GM21515 (cell line): ENCODE data around the gene IKZF1.

Source experiments
- ATAC-seq: cut with Tn5 transposase; IDR thresholded peaks from one replicate; pipeline ENCODE4 v1.9.1; 2021; ENCODE audit not compliant: unreplicated experiment

Gene IKZF1

DNA sequence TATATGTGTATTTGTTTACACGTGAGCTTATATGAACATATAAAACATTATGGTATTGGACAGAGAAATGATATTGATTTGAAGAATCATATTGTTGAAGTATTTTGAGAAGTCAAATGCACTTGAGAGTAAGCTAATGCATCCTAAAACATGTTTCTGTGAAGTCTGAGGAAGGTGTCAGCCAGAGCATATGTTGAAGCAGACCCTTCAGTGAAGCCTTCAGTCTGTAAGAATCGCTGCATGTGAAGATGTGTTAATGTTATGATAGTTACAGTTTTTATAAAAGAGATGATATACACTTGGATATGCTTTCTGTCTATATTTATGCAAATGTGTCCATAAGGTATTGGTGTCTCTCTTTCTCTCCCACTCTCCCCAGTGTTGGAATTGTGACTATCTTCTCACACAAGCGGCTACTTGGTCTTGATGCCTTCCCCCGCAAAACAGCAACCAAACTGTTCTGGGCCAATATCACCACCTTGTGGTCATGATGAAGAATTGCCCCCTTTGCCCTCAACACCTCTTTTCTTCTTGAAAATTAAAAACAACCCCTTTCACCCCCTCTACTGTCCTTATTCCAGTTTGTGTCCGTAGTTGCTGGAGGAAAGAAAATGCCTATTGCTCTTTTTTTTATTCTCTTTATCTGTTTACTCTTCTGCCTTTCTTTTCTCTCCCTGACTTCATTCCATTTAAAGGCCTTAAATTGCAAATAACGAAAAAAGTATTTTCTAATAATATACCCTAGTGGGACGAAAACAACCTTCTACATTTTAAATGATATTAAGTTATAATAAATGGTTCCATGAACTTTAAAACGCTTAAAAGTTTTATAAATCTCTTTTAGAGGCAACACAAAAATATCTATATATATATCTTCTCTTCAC lies 64.9 kb downstream of the IKZF1 start:
- no peak for ATAC-seq

- no peak for ATAC-seq
Measured at GRCh38 chr7:50370884-50371283, 66.4 kb downstream of the IKZF1 start.

DNA sequence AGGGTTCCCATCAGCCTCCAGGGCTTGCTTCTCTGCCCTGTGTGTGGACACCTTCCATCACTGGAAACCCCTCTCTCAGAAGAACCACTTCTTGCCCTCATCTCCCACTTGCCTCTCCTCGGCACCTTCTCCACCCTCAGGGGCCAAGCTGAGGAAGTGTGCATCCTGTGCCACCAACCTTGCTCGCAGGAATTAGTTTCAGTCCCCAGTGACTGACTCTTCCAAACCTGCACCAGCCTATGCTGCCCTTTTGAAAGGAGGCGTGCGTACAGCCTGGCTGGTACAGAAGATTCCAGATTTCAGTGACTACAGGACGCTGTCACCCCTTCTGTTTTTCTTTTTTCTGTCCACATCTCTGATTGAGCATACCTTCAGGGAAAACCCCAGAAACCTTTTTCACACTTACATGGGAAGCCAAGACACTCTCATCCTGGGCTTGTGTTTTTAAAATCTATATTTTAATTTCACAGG lies 67.1 kb downstream of the IKZF1 start:
- no peak for ATAC-seq

DNA sequence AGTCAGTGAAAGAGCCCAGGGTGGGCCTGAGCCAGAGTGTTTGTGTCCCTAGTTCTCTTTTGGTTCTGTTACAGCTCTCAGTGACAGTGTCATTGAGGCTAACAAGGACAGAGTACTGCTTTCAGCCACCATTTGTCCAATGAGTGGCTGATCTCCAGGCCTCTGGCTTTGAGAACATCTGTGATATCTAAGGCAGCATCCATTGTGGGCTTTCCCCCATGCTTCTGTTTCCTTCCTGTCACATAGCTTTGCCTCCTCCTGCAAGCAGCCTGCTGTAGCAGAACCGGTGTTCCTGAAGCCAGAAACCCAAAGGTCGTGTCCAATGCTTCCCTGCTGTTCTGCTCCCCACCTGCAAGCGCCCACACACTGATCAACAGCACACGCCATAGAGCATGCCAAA lies 68.4 kb downstream of the IKZF1 start:
- no peak for ATAC-seq

GRCh38 chr7:50376056-50376820 lies 71.7 kb downstream of the IKZF1 start:
- ATAC-seq, result no peak

GRCh38 chr7:50377356-50377755 lies 72.8 kb downstream of the IKZF1 start:
- no peak for ATAC-seq

GRCh38 chr7:50379082-50379481 lies 74.6 kb downstream of the IKZF1 start:
- no peak for ATAC-seq

DNA sequence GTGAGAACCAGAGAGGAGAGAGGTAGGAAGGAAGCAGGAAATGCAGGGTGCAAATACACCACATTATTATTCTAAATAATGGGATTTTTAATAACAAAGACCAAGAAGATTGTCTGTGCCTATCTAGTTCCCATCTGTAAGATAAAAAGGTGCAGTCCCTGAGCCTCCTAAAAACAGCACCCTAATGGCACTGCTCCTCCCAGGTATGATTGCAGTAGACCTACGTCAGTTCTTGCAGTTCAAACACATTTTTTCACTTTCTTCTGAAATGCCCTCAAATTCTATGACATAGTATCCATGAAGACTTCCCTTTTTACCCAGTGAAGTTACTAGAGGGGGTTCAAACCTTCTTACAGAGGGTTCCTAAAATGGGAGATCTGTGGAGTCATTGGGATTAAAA lies 75.0 kb downstream of the IKZF1 start:
- no peak for ATAC-seq

DNA sequence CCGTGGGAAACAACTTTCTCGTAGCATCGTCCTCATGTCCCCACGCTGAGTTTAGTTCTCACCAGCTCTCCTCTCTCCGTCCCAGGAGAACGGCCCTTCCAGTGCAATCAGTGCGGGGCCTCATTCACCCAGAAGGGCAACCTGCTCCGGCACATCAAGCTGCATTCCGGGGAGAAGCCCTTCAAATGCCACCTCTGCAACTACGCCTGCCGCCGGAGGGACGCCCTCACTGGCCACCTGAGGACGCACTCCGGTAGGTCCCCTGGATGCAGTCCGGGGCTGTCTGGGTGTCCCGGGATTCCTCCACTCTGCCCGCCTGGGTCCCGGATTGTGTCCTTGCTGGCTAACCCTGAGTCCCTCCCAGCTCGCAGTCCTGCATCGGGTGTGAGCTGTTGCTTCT lies 77.9 kb downstream of the IKZF1 start:
- ATAC-seq, result no peak

GRCh38 chr7:50387351-50387750 lies 82.8 kb downstream of the IKZF1 start:
- no peak for ATAC-seq

GRCh38 chr7:50389961-50390360 lies 85.4 kb downstream of the IKZF1 start:
- ATAC-seq, result no peak

DNA sequence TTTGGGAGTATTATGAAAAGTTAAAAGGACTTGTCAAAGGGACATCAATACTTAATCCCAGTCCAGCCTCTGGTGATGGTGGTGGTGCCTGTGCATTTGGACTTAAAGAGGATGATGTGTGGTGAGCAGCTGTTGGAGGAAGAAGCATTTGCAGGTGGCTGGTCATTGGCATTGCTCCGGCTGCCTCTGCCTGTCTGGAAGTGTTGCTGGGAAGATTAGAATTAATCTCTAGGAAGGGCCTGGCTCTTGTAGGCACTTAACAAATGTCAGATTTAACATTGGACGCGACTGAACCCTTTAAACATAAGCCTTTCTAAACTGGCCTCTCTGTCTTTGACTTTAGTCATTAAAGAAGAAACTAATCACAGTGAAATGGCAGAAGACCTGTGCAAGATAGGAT lies 86.9 kb downstream of the IKZF1 start:
- no peak for ATAC-seq

- ATAC-seq, result no peak
Measured at GRCh38 chr7:50393076-50393475, 88.6 kb downstream of the IKZF1 start.

- peak; percentile 44 for ATAC-seq
Measured at GRCh38 chr7:50393547-50394252, 89.2 kb downstream of the IKZF1 start.

DNA sequence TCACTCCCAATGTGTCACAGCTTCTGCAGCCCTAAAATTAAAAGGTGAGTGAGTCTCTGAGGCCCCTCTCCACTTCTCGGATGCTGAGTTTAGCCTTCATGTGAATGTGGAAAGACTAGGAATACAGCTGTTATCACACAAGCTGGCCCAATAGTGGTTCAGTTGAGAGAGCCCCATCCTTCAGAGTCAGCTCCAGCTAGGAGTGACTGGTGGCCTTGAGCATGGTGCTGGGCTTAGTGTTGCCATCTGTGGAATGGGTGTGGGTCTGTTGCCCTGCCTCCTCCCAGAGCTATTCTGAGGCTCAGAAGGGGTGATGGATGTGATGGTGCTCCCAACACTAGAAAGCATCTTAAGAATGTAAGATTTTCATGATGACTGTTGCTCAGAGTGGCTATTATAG lies 89.8 kb downstream of the IKZF1 start:
- no peak for ATAC-seq

GRCh38 chr7:50396856-50397255 lies 92.3 kb downstream of the IKZF1 start:
- ATAC-seq, result no peak

DNA sequence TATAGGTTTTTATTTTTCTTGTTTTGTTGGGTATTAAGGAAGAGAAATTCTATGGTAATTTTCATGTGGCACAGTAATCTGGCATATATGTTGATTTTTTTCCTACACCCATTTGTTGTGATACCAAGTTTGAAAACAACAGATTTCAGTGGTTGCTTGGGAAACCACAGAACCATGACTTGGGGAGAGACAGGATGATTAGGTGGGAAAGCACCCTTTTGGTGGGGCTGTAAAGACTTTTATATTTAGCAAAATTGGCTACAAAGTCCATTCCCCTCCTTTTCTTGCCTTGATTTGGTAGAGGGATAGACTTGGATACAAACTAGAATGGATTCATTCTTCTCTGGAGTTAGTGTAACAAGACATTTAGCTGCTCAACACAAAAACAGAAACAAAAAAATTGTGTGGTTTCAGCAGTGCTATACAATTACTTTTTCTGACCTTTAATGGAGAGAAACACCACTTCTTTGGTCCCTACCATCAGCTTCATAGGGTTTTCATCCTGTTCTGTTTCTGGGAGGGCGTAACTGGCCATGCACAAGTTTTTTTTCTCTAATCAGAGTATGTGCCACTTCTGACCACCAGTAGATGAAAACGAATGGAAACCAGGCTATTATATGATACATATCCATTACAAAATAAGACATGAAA lies 92.9 kb downstream of the IKZF1 start:
- ATAC-seq, result peak; percentile 52

- ATAC-seq, result no peak
Measured at GRCh38 chr7:50397971-50398324, 93.4 kb downstream of the IKZF1 start.

- no peak for ATAC-seq
Measured at GRCh38 chr7:50399206-50399605, 94.7 kb downstream of the IKZF1 start.

DNA sequence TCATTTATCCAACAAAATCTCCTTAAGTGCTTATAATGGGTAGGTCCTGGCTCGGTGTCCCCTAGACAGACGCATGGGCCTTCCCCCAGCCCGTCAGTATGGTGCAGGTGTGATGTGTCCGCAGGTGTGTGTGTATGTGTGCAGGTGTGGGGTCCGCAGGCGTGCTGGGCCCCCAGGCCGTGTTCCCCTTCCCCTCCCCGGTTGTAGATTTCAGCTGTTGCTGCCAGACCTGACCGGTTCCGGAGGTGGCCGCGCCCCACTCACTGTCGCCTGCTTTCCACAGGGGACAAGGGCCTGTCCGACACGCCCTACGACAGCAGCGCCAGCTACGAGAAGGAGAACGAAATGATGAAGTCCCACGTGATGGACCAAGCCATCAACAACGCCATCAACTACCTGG lies 95.1 kb downstream of the IKZF1 start:
- no peak for ATAC-seq

- no peak for ATAC-seq
Measured at GRCh38 chr7:50400114-50400513, 95.6 kb downstream of the IKZF1 start.
